Testis (tissue), 3 donors: Measurements from ENCODE around the gene LHX8. TPM values are rescaled to one million over a fixed set of nuclear protein-coding genes. Genes with fewer than 3 reads are reported as not detected.

ENCODE experiments used
- DNase-seq: peaks from one replicate; pipeline ENCODE4 v3.0.0-alpha.2; 2019
- H3K27ac ChIP-seq, 2 donors: fragments of 200-600 bp; sonication (generic); one replicate each; pipeline ENCODE4 v1.5.1; 2019
- H3K27me3 ChIP-seq: fragments of 200-600 bp; sonication (generic); one replicate; pipeline ENCODE4 v1.5.1; 2019
- H3K36me3 ChIP-seq: fragments of 200-600 bp; sonication (generic); one replicate; pipeline ENCODE4 v1.5.1; 2017; ENCODE audit warnings: low read depth; ENCODE audit errors: missing control alignments
- H3K4me1 ChIP-seq: fragments of 200-600 bp; sonication (generic); one replicate; pipeline ENCODE4 v1.5.1; 2019
- H3K4me3 ChIP-seq, 2 donors: fragments of 200-600 bp; sonication (generic); one replicate each; pipeline ENCODE4 v1.5.1; 2017 to 2019
- H3K9me3 ChIP-seq: fragments of 200-600 bp; sonication (generic); one replicate; pipeline ENCODE4 v1.5.1; 2017
- POLR2A ChIP-seq: fragments of 450-650 bp; IDR thresholded peaks from one replicate; pipeline ENCODE4 v1.6.1; 2017; ENCODE audit warnings: antibody characterized with exemption, mild to moderate bottlenecking, moderate library complexity
- WGBS, 2 donors: methylation state at CpG; one replicate each; pipeline ENCODE4 v1.1.5; 2018; 5-methylcytosine and 5-hydroxymethylcytosine counted together
- intact Hi-C: fragments of 100-400 bp; cut with DNase I; formaldehyde crosslinking; loops from one replicate; pipeline ENCODE4 v1.15.1; 2023; ENCODE audit warnings: low total_unique reads
- polyA plus RNA-seq: library from polyadenylated mRNA; stranded (reverse); fragments of 350-450 nt; fragmentation: Illumina TruSeq; extraction: RNeasy Lipid Tissue Mini Kit (QIAGEN cat#74804); gene quantifications from one replicate; pipeline ENCODE4 v1.2.3, GENCODE V29; 2014; ENCODE audit warnings: low read depth, low replicate concordance; ENCODE audit not compliant: insufficient read depth
- total RNA-seq, 2 donors: library from RNA; depleted of rRNA; stranded (reverse); fragments of >200 nt; gene quantifications; one replicate each; pipeline ENCODE4 v1.2.3, GENCODE V29; 2016
- TF ChIP-seq, protein P1 (sequence below), 3 experiments: fragments of 450-650 bp in 2 of 3; fragments of 200-600 bp in 1 of 3; sonication (generic) in 1 of 3; IDR thresholded peaks; one replicate each; pipeline ENCODE4 v1.5.1; 2016 to 2019; ENCODE audit warnings: antibody characterized with exemption in 3 of 3, mild to moderate bottlenecking in 2 of 3, moderate library complexity in 1 of 3

The LHX8 gene
- total and polyA plus RNA-seq, 3 donors from 2014 or later: 1.4 to 2.9 (median 1.7) TPM

DNA sequence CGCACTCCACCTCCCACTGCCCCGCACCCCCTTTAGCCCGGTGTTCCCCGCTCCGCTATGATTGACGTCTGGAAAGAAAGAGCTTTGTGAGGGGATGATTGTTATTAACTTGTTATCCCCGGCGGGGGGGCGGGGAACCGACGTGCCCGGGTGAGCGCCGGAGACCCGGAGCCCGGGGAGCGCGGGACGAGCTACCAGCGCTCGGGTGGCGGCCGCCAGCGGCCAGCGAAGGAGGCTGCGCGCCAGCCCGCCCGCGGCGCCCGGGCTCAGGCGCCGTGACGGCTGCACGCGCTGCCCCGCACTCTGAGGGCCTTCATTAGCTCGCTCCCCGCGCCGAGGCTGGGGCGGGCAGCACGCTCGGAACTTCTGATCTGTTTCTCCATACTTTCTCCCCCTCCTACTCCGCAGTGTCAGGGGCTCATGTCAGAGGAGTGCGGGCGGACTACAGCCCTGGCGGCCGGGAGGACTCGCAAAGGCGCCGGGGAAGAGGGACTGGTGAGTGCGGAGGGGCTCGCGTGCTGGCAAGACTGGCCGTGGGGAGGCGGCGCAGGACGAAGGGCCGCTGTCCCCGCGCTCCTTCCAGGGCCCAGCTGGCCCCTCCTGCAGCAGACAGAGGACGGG lies 2.1 kb downstream of the LHX8 start:
- Histone ChIP-seq H3K4me1 (no peaks in the 10 kb centered on the region), H3K27me3 (peaks cover 3% of the 10 kb centered on the region), H3K9me3 (no peaks in the 10 kb centered on the region), H3K4me3 (peak overlapping the region; percentile 39 to 55), H3K27ac (no peak overlapping the region), H3K36me3 (no peaks in the 10 kb centered on the region)
- no peak for DNase-seq
- intact Hi-C loops: no loop called here
- 3 to 8% methylated on average over 11 to 61 of the region's 64 CpGs for WGBS, 2 donors
- TF ChIP-seq, protein P1, sequence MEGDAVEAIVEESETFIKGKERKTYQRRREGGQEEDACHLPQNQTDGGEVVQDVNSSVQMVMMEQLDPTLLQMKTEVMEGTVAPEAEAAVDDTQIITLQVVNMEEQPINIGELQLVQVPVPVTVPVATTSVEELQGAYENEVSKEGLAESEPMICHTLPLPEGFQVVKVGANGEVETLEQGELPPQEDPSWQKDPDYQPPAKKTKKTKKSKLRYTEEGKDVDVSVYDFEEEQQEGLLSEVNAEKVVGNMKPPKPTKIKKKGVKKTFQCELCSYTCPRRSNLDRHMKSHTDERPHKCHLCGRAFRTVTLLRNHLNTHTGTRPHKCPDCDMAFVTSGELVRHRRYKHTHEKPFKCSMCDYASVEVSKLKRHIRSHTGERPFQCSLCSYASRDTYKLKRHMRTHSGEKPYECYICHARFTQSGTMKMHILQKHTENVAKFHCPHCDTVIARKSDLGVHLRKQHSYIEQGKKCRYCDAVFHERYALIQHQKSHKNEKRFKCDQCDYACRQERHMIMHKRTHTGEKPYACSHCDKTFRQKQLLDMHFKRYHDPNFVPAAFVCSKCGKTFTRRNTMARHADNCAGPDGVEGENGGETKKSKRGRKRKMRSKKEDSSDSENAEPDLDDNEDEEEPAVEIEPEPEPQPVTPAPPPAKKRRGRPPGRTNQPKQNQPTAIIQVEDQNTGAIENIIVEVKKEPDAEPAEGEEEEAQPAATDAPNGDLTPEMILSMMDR (IDR thresholded peaks at IDR 0.05): no peak

DNA sequence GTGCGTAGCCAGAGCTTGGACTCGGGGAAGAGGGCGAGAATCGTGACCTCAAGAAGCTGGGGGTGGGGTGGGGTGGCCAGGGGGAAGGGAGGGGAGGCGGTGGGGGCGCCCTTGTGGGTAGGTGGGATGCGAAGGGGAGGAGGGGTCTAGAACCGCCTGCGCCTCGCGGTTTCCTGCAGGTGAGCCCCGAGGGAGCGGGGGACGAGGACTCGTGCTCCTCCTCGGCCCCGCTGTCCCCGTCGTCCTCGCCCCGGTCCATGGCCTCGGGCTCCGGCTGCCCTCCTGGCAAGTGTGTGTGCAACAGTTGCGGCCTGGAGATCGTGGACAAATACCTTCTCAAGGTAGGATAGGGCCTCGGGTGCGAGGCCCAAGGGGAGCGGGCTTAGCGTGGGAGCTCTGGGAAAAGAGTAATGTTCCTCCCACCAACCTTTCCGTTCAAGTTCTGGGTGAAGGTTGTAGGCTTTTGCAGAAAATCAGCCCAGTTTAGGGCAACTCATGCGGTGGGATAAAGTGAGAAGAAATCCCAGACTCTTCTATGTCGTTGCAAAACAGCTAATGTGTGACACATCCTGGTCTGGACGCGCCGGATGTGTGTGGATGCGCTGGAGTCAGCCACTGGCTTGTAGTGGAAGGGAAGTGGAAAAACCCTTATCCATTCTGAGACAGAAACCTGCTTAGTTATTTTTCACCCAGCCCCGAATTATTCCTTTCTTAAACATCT lies 2.9 kb downstream of the LHX8 start:
- peaks cover 3% of the 10 kb centered on the region for H3K27me3 ChIP-seq
- intact Hi-C loops: no loop called here

DNA sequence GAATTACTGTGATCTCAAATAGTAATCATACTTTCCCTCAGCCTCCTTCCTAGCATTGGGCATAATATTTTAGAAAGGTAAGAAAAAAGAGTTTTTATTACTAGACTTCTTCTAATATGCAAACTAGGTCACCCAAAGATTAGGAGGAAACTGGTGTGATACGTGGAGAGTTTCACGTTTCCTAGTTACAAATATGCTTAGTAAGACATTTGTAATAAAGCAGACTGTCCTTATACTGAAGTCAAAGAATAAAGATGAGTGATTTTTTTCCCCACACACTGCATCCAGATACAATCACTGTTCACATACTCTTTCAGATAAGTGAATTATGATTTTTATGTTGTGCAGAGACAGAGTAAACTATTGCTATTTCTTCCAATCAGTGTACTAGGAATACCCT lies 17.9 kb downstream of the LHX8 start:
- H3K36me3 ChIP-seq: no peaks in the 10 kb centered on the region
- no peaks in the 10 kb centered on the region for H3K4me1 ChIP-seq
- no peak overlapping the region for H3K27ac ChIP-seq
- H3K27me3 ChIP-seq: no peaks in the 10 kb centered on the region
- TF ChIP-seq, protein P1 (IDR thresholded peaks at IDR 0.05): no peak
- no peak for TF ChIP-seq POLR2A
- intact Hi-C loops: no loop called here
- no peak overlapping the region for H3K4me3 ChIP-seq
- H3K9me3 ChIP-seq: no peaks in the 10 kb centered on the region
- WGBS, 2 donors: 73 to 80% methylated on average over 2 of the region's 2 CpGs
- DNase-seq: no peak

More for the DNA sequence above, 2.9 kb downstream of the LHX8 start:
- no peak overlapping the region for H3K27ac ChIP-seq
- H3K4me3 ChIP-seq: peak overlapping the region; percentile 39 to 55
- no peaks in the 10 kb centered on the region for H3K4me1 ChIP-seq
- no peaks in the 10 kb centered on the region for H3K9me3 ChIP-seq
- no peak for DNase-seq
- no peak for TF ChIP-seq POLR2A
- TF ChIP-seq, protein P1 (IDR thresholded peaks at IDR 0.05): no peak
- 4 to 10% methylated on average over 26 to 34 of the region's 37 CpGs for WGBS, 2 donors
- no peaks in the 10 kb centered on the region for H3K36me3 ChIP-seq

DNA sequence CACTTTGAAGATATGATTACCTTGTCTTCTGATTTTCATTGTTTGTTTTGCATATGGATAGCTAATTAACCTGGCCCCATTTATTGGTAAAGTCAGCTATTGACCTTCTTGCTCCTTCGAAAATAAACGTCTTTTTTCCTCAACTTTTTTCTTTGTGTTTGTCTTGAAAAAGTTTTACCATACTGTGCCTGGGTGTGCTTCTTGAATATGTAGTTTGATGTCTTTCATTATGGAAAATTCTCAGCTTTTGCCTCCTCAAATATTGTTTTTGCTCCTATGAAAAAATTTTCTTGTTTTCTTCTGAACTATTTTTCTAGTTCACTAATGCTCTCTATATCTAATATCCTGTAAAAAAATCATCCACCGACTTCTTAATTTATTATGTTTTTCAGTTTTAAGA lies 25.0 kb downstream of the LHX8 start:
- TF ChIP-seq, protein P1 (IDR thresholded peaks at IDR 0.05): no peak
- TF ChIP-seq POLR2A: no peak
- no peak overlapping the region for H3K4me3 ChIP-seq
- H3K27ac ChIP-seq: no peak overlapping the region
- 86 to 97% methylated on average over 3 of the region's 3 CpGs for WGBS, 2 donors
- intact Hi-C loops: no loop called here
- H3K4me1 ChIP-seq: no peaks in the 10 kb centered on the region
- H3K36me3 ChIP-seq: no peaks in the 10 kb centered on the region
- H3K27me3 ChIP-seq: no peaks in the 10 kb centered on the region
- H3K9me3 ChIP-seq: no peaks in the 10 kb centered on the region
- no peak for DNase-seq

DNA sequence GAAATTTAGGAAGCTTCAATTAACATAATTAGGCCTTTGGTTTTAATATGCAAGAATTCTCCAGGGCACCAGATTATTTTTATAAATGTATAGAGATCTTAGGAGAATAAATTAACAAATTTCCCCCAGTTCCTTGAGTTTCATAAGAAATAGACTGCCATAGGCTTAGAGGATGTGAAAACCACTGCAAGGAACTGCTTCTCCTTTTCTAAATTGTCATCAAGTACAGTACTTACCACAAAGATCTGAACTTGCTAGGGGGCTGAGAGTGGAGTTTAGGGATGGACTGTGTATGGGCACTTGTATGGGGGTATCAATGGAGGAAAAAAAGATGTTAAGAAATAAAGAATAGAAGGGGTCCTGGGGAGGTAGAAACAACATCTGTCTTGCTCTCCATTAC lies 31.1 kb downstream of the LHX8 start:
- intact Hi-C loops: no loop called here
- Histone ChIP-seq H3K4me1 (no peaks in the 10 kb centered on the region), H3K27ac (no peak overlapping the region), H3K4me3 (no peak overlapping the region), H3K9me3 (no peaks in the 10 kb centered on the region), H3K36me3 (no peaks in the 10 kb centered on the region), H3K27me3 (no peaks in the 10 kb centered on the region)
- TF ChIP-seq, protein P1 (IDR thresholded peaks at IDR 0.05): no peak
- no peak for TF ChIP-seq POLR2A
- DNase-seq: no peak
